H54 (cell line): Measurements from ENCODE around the gene NMT2.

Experiments used
- DNase-seq: peaks from one replicate; pipeline ENCODE4 v3.0.0; 2011; ENCODE audit warnings: low spot score, mixed read lengths; ENCODE audit not compliant: insufficient read length
- FAIRE-seq: peaks from 3 replicates; lab custom pipeline; 2011; peaks lifted over from hg19 to GRCh38; lab: Jason Lieb, UNC
- POLR2A ChIP-seq: IDR thresholded peaks from 2 replicates; pipeline ENCODE4 v1.6.1; 2011; ENCODE audit warnings: low read depth, mild to moderate bottlenecking, low read length

Gene NMT2

GRCh38 chr10:15116225-15116624, 52.3 kb downstream of the NMT2 start:
- no peak for DNase-seq
- FAIRE-seq: no peak
- no peak for TF ChIP-seq POLR2A

GRCh38 chr10:15113766-15114165, 54.7 kb downstream of the NMT2 start:
- no peak for DNase-seq
- FAIRE-seq: peak; percentile 38
- TF ChIP-seq POLR2A: no peak

GRCh38 chr10:15112657-15113056, 55.8 kb downstream of the NMT2 start:
- TF ChIP-seq POLR2A: no peak
- FAIRE-seq: no peak
- DNase-seq: no peak

- peak; percentile 88 for FAIRE-seq
- DNase-seq: peak; percentile 51
- no peak for TF ChIP-seq POLR2A
Observed at GRCh38 chr10:15106352-15107013, 62.0 kb downstream of the NMT2 start.

GRCh38 chr10:15103513-15103912, 65.0 kb downstream of the NMT2 start:
- no peak for TF ChIP-seq POLR2A
- DNase-seq: no peak
- FAIRE-seq: no peak

GRCh38 chr10:15099886-15100285, 68.6 kb downstream of the NMT2 start:
- DNase-seq: no peak
- TF ChIP-seq POLR2A: no peak
- no peak for FAIRE-seq

GRCh38 chr10:15097011-15097812, 71.3 kb downstream of the NMT2 start, which contains the start of gene RPP38:
Gene RPP38, plus strand, starts transcription at chr10:15097355. Its CDS starts 5,960 bp downstream, at chr10:15103315.
- DNase-seq (peak; percentile 92), FAIRE-seq (no peak)
- peak; percentile 91 for TF ChIP-seq POLR2A

- TF ChIP-seq POLR2A: no peak
- FAIRE-seq: no peak
Observed at GRCh38 chr10:15096661-15097010, 71.9 kb downstream of the NMT2 start.

GRCh38 chr10:15092855-15093408, 75.6 kb downstream of the NMT2 start:
- DNase-seq: no peak
- TF ChIP-seq POLR2A: no peak
- no peak for FAIRE-seq

More at GRCh38 chr10:15096661-15097010, 71.9 kb downstream of the NMT2 start:
- no peak for DNase-seq

- FAIRE-seq: no peak
- no peak for TF ChIP-seq POLR2A
Observed at GRCh38 chr10:15091418-15091817, 77.1 kb downstream of the NMT2 start.

GRCh38 chr10:15088428-15089261, 79.8 kb downstream of the NMT2 start, which contains the start of gene ACBD7:
Gene ACBD7, minus strand, starts transcription at chr10:15088776. Its CDS starts 48 bp downstream, at chr10:15088728.
- no peak for FAIRE-seq

More at GRCh38 chr10:15091418-15091817, 77.1 kb downstream of the NMT2 start:
- no peak for DNase-seq

GRCh38 chr10:15084502-15084922, 84.0 kb downstream of the NMT2 start:
- FAIRE-seq: peak; percentile 94

More at GRCh38 chr10:15088428-15089261, 79.8 kb downstream of the NMT2 start, which contains the start of gene ACBD7:
- no peak for TF ChIP-seq POLR2A
- DNase-seq: peak; percentile 91

GRCh38 chr10:15083674-15084501, 84.6 kb downstream of the NMT2 start:
- FAIRE-seq (no peak), DNase-seq (peak; percentile 7)
- TF ChIP-seq POLR2A: 0 out of 2 replicates have a peak, but pooled peaks have one; percentile 14

More at GRCh38 chr10:15084502-15084922, 84.0 kb downstream of the NMT2 start:
- DNase-seq: peak; percentile 53
- TF ChIP-seq POLR2A: no peak
